Stimulated activated CD4-positive, alpha-beta T cell treated with anti-CD3 and anti-CD28 coated beads, TNF-alpha, amount 100 ng/mL, for 1 hour (primary cell): Measurements from ENCODE around the gene ZNF367.
"Not testable (repeated sequence)": the region's sequence is repeated elsewhere in the genome, so short reads cannot be mapped to it uniquely, and the experiment has no call there.

Experiments
- DNase-seq, 3 donors: peaks; one replicate each; pipeline ENCODE4 v3.0.0-alpha.2; 2020; ENCODE audit warnings: low read depth in 3 of 3, low spot score in 1 of 3

ZNF367 gene

DNA sequence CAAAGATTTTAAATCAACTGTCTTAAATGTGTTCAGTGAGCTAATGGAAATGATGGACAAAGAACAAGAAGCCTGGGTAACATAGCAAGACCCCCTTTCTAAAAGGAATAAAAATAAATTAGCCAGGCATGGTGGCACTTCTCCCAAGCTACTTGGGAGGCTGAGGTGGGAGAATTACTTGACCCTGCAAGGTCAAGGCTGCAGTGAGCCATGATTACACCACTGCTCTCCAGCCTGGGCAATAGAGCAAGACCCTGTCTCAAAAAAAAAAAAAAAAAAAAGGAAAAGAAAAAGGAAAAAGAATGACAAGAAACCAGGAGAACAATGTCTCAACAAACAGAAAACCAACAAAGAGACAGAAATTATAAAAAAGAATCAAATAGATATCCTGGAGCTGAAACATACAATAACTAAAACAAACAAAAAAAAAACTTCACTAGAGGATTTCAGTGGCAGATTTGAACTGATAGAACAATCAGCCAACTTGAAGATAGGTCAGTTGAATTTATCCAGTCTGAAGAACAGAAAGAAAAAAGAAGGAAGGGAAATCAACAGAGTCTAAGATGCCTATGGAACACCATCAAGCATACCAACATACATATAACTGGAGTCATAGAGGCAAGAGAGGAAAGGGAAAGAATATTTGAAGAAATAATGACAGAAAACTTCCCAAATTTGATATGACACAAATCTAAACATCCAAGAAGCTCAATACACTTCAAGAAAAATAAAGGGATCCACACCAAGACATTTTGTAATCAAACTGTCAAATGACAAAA lies 17.8 kb downstream of the ZNF367 start:
- no peak for DNase-seq

DNA sequence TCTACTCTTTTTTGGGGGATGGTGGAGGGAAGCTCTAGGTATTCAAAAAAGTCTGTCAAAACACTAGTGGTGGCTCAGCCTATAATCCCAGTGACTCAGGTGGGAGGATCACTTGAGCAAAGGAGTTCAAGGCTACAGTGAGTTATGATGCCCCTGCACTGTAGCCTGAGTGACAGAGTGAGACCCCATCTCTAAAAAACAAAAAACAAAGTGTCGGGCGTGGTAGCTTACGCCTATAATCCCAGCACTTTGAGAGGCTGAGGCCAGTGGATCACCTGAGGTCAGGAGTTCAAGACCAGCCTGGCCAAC lies 18.9 kb downstream of the ZNF367 start:
- no peak for DNase-seq

DNA sequence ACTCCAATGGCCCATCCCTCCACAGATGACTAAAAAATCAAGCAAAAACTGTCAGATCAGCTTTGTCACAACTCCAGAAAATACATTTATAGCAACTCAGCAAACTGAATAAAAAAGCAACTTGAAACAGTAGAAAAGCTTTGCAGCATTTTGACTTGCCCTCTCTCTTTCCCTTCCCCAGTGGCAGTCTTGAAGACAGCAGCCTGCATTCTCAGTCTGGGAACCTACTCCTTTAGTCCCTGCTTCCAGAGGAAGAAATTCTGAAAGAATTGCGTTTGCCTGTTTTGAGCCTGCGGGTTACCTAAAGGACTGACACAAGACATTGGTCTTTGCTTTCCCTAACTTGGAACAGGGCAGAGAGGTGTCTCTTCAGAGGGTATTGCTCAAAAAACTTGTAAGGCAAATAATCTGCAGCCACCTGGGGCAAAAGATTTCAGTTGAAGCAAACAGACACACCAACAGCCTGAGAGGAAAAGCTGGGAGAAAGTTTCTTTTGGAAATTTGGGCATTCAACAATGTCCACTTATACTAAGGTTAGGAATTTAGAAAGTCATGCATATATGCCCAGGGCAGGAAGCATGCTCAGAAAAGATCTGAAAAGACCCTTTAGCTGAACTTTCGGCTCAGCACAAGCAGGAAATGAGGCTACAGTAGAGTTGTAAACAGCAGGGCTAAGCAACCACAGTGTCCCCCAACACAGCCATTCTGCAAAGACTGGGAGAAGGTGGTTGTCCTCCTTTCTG lies 19.4 kb downstream of the ZNF367 start:
- no peak for DNase-seq

DNA sequence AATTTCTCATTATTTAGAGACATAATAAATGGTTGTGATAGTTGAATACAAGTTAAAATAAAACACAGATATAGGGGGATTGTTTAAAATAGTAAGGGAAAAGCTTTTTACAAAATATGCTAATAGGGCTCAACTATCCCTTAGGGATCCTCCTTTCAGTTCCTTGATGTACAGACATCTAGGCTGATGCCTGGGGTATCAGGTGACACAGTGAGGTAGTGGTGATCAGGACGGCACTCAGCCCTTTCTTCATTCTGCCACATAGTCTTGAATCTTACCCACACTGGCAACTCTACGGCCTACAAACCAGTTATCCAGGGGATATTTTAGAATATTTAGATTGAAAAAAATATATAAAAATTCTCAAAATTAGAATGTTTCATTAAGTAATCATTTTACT lies 22.2 kb downstream of the ZNF367 start:
- no peak for DNase-seq

DNA sequence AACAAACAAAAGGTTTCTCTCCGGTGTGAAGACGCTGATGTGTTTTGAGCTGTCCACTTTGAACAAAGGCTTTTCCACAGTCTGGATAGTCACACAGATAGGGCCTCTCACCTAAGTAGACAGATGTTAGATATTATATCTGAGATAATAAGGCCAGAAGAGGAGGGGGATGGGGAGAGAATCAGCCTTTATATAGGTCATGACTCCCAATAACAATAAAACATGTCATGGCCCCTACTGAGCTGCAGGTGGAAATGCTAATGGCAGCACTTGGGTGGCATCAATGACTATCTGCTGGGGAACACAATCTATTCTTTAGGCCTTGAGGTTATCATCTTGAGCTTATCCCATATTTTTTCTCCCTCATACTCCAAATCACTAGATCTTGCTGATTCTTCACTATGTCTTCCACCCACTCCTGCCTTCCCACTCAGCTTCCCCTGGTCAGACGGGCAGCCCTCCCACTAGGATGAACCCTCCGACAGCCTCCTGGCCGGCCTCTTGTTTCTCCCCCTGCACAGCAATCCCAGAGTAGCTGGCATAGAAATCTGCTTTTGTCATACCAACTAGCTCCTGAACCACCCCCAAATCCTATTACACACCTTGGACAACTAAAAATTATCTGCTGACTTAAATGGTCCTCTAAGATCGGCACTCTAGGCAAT lies 23.2 kb downstream of the ZNF367 start:
- no peak for DNase-seq

DNA sequence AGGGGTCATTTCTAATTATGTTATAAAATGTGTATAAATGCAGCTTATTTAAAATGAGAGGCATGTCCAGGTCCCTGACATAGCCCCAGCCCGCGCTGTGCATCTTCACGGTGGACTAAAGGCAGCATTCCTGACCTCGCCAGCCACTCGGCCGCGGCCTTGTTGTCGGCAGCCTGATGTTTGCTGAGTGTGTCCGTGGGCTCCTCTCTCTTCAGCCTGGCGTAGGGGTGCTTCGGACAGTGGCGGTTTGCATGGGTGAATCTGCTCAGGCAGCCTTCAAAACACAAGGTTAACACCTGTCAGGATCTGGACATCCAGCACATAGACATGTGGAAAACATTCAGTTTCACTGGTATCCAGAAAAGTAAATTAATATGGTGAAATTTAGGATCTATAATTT lies 25.9 kb downstream of the ZNF367 start:
- DNase-seq = no peak

DNA sequence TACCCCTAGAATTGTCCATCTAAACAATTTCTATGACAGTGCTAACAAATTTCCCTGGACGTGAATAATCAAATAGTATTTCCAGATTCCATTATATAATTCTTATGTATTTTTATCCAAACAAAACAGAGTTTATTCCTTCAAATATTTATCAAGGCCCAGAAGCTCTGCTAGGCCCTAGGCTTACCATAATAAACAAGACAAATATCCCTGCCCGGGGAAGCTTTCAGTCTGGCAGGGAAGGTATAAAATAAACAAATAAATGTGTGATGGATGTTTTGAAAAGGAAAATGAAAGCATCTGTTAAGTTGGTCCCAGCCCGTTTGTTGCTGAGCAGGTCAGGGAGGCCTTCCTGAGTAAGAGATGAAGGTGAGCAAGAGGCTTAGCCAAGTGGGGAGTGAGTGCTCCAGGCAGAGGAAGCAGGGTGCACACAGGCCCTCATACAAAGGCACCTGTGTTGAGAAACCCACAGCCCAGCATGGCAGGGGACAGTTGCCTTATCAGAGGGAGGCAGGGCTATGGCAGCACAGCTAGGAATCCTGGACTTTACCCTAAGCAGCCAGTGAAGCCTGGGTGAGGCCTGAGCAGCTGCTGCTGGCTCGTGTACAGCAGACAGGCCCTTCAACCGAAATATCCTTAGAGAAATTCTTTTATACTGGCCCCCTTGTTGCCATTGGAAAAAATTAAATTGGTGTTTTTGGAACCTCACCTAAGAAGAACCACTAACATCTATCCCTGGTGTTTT lies 27.0 kb downstream of the ZNF367 start:
- DNase-seq = no peak

DNA sequence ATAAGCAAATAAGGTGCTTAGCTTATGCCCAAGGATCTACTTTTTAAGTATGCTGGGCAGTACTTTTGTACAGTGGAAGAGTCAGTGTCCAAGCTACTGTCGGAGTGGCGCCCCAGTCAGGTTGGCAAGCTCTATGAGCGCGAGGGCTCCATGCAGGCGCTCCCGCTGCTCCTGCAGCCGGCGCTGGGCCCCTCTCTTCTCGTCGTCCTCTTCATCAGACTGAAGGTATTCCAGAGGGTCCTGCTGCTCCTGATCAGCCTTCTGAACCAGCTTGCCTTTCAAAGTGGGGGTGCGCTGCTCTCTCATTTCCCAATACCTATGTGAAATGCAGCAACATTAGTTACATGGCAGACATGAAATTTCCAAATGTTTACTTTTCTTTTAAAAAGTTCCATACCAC lies 30.0 kb downstream of the ZNF367 start:
- no peak for DNase-seq

DNA sequence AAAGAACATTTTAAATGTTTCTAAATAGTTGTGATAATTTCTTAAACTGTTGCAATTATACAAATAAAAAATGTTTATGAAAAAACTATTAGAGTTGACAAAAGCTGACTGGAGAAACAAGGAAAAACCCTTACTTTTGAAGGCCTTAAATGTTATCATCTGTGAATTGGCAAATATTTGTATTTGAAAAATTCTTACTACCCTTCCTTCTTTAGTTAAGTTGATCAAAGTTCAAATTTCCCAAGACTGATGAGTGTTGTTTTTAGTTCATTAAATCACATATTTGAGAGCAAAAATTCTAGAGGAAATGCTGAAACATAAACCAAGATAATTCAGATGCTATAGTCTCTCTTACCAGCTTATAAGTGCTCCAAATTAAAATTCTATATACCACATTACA lies 32.0 kb downstream of the ZNF367 start:
- DNase-seq = no peak

DNA sequence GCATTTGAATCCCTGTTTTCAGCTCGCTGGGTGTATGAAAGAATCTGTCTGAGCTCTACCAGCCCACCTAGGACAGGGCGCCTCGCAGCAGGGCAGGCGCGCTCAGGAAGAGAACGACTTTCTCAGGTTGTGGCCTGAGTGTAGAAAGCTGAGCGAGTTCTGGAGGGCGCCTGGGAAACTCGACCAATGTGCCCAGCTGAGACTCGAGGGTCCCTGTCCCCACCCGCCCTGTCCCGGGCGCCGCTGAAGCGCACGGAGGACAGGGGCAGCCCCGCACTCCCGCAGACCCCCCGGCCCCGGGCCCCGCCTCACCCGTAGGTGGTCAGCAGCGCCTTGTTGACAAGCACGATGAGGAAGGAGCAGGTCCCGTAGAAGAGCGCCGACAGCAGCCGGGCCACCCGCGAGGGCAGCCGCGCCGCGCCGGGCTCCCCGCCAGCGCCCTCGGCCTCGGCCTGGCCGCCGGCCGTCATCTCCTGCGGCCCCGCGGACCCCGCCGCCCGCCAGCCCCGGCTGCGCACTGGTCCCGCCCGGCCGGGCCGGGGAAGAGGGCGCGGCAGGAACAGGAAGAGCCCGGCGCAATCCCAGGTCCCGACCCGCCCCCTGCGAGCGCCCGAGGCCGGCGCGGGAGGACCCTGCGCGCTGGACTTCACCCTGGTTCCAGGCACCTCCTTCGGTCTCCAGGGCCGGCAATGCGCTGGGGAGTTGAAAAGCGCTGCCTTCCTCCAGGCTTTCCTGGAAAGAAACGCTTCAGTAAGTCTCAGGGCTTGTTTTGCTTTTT lies 34.8 kb downstream of the ZNF367 start, which contains the start of gene SLC35D2:
Gene SLC35D2 (minus strand): TSS at position 547 of the 778 bp plus-strand sequence. CDS start 77 bp downstream, at position 470.
- DNase-seq = no peak

DNA sequence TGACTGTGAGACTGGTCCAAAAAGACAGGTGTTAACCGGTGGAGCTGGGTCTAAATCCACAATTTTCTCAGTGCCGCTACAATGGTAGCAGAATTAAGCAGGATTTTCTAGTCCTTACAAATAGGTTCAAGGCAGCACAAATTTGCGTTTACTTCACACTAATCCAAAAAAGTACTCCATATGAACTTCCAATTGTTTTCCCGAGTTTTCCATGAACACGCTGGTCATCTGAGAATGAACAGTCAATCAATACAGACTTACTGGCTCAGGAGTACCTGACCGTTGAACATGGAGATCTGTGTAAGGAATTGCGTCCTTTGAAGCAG lies 35.4 kb downstream of the ZNF367 start:
- DNase-seq = no peak

DNA sequence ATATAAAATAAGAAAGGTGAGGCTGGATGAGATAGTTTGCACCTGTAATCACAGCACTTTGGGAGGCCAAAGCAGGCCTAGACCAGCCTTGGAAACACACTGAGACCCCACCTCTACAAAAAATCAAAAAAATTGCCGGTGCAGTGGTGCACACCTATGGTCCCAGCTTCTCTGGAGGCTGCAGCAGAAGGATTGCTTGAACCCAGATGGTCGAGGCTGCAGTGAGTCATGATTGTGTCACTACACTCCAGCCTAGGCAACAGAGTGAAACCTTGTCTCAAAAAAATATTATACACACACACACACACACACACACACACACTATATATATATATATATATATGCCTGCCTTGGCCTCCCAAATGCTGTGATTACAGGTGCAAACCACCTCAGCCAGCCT lies 36.0 kb downstream of the ZNF367 start:
- no peak for DNase-seq

DNA sequence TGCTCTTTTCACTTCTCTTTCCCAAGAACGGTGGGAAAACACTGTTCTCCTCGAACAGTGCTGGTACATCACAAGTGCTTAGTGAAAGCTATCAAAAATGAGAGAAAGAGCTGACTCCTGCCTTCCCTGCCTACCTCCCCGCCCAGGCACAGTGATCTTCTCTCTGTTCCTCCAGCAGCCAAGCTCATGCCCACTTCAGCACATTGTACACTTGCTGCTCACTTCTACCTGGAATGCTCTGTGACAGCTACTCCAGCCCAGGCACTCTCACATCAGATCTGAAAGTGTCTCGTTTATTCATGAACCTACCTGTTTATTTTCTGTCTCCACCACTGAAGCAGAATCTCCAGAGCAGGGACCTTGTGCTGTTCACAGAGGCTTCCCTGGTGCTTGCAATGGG lies 36.5 kb downstream of the ZNF367 start:
- DNase-seq = no peak

DNA sequence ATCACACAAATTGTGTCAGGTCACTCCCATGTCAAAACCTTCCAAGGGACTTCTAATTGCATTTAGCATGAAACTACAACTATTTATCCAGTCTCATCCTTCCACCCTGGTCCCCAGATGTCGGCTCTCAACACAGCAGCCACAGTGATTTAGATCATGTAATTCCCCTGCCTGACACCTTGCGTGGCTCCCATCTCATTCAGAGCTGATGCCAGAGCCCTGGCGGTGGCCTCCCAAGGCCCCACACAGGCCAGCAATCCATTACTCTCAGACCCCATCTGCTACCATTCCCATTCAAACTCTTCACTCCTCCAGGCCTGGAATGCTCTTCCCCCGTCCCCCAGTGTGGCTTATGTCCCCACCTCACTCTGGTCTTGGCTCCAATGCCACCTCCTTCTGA lies 37.0 kb downstream of the ZNF367 start:
- DNase-seq = no peak

DNA sequence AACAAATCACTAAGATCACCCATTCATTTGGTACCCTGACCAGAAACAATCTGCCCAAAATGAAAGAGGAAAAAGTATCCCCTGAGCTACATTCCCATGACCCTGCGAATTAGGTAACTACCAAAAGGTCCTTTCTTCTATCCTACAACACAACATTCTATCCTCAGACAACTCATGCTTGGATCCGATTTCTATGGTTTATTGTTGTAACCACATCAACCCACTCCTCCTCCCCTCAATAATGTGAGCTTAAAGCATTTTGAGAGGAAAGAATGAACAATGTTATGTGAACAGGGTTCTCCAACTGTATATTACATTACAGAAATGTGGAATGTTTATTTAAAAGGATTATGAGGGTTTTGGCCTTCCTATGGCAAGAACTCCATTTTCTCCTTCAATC lies 38.7 kb downstream of the ZNF367 start:
- no peak for DNase-seq

DNA sequence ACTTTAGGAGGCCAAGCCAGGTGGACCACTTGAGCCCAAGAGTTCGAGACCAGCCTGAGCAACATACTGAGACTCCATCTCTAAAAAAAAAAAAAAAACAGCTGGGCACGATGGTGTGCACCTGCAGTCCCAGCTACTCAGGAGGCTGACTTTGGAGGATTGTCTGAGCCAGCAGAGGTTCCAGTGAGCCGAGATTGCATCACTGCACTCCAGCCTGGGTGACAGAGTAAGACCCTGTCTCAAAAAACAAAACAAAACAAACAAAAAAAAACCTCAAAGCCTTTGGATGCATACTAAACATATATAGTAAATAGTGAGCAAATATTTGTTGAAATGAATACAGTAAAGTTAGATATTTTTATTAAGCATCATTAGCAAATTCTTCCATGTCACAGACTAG lies 40.0 kb downstream of the ZNF367 start:
- no peak for DNase-seq

DNA sequence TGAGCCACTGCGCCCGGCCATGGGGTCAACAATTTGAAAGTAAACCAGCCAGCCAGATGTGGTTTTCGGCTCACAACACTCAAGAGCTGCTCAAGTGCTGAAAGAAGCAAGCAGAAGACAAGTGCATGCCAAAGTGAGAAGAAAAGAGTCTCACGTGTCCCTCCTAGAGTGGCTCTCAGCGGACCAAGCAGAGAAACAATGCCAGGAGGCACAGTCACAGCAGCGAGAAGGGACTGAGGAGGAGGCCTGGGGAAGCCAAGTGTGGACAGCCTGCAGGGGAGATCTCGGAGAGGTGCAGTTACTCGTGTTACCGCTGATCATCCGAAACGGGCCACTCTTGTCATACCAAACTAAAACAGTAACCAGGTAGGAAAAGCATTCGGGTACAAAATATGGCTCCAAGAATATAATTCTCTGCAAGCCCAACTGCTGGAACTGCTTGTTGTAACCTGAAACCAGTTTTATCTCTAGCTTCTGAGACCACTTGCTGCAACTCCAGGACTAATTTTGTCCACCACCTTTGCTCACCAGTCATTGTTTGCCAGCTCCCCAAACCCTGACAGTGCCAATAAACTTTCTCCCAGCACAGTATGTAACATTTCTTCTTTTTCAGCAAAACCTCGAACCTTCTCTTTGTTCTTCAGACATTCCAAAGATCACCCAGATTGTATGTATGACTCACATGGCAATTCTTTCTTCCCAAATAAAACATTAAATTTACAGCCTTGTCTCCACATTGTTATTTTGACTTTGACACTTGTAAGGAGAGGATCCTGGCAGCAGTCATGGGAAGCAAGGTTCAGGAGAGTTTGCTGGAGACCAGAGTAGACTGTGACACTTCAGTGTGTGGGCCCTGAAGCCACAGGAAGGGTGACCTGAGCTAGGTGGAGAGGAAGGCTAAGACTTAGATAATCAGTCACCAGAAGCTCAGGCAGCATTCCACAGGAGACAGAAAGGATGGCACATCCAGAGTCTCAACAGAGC lies 41.0 kb downstream of the ZNF367 start:
- no peak for DNase-seq

DNA sequence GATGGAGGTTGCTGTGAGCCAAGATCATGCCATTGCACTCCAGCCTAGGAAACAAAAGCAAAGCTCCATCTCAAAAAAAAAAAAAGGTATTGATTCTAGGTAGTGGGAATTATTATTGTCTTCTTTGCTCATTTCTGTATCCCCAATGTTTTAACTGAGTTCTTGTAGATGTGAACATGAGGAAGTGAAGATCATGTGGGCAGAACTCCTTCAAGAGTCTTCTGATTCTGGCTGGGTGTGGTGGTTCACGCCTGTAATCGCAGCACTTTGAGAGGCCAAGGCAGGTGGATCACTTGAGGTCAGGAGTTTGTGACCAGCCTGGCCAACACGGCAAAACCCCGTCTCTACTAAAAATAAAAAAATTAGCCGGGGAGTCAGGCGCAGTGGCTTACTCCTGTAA lies 42.7 kb downstream of the ZNF367 start:
- not testable (repeated sequence) for DNase-seq

DNA sequence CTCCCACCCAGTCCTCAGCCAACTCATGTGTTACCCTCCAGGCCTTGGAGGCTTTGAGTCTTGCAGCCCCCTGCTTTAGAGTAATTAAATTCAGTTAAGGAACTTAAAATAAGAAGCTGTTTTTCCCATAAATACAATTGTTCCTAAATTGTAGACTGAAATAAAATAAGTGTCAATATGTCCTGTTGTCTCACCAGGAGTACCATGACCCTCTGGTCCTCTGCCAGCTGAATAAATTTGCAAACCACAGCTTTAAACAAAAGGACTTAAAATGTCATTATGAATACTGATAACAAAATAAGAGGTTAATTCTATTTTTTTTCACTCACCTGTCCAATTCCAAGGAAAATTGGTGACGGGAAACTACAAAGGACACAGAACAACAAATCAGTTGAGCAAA lies 50.2 kb downstream of the ZNF367 start:
- DNase-seq = no peak
